CMK (cell line): ENCODE data around the gene CEL.
"Not testable (repeated sequence)": the region's sequence is repeated elsewhere in the genome, so short reads cannot be mapped to it uniquely, and the experiment has no call there.

Source experiments
- DNase-seq: peaks from one replicate; pipeline ENCODE4 v3.0.0-alpha.2; 2010; ENCODE audit warnings: low read depth

CEL gene

GRCh38 chr9:133048595-133048994 lies 13.2 kb upstream of the CEL start:
- no peak for DNase-seq

DNA sequence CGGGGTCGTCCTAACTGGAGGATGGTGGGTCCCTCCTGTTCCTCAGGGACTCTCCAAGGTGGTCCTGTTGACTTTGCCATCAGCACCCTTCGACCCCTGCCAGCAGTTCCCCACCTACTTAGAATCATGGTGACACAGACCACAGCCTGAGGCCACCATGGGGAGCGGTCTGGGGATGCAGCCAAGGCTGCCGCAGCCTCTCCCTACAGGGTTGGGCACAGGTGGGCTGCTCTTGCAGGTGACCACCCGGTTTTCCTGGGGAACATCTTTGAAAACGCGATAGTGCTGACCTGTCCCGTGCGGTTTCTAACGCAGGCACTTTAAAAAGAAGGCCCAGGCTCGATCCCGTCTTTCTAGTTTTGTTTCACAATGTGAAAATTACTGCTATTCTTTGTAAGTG lies 12.7 kb upstream of the CEL start:
- DNase-seq, result no peak

- DNase-seq, result no peak
Measured at GRCh38 chr9:133050142-133050541, 11.6 kb upstream of the CEL start.

- no peak for DNase-seq
Measured at GRCh38 chr9:133050781-133051180, 11.0 kb upstream of the CEL start.

GRCh38 chr9:133051281-133051900 lies 10.4 kb upstream of the CEL start:
- DNase-seq, result no peak

DNA sequence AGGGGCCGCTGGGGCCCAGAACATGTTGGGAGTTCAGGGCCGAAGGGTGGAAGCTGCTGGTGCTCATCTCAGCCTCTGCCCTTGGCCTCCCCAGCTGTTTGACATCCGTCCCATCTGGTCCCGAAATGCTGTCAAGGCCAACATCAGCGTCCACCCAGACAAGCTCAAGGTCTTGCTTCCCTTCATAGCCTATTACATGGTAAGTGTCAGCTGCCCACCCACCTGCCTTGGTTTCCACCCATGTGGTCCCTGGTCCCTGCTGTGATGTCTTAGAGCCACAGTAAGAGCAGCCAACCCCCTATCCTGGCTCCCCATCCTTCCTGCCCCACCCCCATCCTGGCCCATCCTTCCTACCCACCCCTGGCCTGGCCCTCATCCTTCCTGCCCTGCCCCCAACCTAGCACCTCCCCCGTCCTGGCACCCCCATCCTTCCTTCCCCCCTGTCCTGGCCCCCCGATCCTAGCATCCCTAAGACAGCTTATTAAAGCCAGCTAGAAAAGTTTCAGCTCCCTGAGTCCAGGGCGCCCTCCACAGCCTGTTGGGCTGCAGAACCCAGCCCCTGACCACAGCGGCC lies 9.7 kb upstream of the CEL start:
- DNase-seq, result no peak

DNA sequence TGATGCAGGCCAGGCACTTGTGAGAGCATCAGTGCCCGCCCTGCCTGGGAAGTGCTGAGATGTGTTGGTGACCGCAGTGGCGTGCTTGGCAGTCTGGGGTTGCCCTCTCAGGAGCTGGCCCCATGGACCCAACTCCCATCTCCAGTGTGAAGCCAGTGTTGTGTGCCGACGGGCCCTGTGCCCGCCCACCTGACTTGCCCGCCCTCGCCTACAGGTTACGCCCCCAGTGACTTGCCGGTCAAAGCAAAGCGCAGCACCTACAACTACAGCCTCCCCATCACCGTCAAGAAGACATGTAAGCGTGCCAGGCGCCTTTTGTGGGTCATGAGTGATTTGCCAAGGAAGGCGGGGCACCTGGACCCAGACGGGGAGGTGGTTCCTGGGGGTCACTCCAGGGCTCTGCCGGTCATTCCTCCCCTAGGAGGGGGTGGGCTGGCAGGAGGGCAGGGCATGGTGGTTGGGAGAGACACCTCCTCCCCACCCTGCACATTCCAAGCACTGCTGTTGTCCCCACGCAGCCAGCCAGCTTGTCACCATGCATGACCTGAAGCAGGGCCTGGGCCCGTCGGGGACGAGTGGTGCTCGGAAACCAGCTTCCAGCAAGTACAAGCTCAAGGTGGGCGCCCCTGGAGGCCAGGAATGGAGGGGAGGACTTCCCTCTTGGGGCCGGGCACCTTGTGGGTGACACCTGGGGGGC lies 7.4 kb upstream of the CEL start:
- DNase-seq, result no peak

DNA sequence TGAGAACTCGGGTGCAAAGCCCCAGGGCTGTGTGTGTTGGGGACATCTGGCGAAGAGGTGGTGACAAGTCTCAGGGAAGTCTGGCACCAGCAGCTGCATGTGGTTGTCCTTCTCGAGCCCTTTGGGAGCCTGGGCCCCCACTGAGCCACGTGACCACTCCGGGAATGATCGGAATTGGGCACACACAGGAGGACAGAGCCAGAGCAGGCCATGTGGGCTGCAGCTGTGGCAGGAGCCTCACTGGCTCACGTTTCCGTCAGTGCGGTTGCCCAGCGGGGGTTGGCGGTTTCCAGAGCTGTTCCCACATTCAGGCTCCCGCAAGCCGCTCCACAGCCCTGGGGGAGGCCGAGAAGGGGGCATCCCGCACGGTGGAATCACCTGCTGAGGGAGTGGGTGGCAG lies 6.8 kb upstream of the CEL start:
- DNase-seq, result no peak

DNA sequence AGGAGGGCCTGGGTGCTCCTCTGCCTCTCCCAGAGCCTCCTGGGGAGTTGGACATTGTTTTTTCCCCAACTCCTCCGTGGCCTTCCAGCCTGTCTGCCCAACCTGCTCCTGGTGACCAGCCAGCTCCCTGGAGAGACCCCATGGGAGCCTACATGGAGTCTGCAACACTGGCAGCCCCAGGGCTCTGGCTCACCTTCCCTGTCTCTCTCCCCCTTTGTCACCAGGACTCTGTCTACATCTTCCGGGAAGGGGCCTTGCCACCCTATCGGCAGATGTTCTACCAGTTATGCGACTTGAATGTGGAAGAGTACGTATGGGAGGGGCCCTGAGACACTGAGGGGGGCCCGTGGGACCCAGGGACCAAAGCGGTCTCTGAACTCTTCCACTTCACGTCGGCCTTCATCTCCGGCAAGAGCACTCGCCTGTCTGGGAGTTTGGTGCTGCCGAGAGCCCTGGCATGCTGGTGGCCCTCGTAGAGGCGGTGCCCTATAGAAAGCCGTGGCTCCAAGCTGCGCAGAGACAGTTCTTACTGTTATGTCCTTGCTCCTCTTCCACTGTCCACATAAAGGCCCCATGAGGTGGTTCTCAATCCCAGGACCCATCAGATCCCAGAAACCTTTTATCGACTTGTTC lies 5.9 kb upstream of the CEL start:
- DNase-seq, result no peak

GRCh38 chr9:133056533-133056932 lies 5.2 kb upstream of the CEL start:
- no peak for DNase-seq

- no peak for DNase-seq
Measured at GRCh38 chr9:133057006-133057405, 4.8 kb upstream of the CEL start.

DNA sequence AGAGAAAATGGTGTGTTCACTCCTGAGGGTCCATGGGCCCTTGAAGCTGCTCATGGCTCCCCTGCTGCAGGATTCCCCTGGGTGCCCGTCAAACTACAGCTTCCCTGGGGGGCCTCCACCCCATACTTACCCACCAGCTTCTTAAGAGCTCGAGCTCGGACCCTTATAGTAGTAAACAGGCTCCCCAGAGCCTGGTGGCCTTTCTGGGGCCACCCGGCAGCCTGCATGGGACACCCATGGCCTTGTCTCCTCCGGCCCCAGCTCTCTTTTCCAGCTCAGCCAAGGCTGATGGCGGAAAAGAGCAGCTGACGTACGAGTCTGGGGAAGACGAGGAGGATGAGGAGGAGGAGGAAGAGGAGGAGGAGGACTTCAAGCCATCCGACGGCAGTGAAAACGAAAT lies 4.2 kb upstream of the CEL start:
- no peak for DNase-seq

GRCh38 chr9:133058071-133058470 lies 3.7 kb upstream of the CEL start:
- DNase-seq, result no peak

DNA sequence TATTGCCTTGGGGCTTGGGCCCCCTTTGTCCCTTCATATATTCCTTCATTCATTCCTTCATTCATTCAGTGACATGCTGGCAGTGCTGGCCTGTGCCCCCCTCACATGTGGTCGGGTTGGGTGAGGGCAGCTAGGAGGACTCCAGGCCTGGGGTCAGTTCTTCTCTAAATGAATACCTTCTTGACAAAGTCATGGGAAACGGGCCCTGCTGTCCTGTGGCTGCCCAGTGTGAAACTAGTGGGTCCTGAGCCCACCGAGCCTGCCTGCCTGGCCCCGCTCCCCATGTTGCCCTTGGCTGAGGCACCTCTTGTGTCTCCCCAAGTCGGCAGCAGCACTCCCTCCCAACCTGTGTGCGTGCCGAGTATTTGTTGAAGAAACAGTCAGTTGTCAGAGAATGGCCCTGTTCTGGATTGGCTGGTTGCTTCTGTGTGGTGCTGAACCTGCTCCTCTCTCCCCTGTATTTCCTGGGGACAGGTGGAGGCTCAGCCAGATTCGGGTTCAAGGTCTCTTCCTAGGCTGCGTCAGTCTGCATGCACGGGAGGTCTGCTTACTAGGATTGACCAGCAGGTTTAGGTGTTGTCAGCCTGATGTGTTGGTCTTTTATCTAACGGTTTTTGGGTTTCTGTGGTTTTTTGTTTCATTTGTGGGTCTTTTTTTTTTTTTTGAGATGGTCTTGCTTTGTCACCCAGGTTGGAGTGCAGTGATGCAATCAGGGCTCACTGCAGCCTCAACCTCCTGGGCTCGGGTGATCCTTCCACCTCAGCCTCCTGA lies 3.0 kb upstream of the CEL start:
- no peak for DNase-seq

DNA sequence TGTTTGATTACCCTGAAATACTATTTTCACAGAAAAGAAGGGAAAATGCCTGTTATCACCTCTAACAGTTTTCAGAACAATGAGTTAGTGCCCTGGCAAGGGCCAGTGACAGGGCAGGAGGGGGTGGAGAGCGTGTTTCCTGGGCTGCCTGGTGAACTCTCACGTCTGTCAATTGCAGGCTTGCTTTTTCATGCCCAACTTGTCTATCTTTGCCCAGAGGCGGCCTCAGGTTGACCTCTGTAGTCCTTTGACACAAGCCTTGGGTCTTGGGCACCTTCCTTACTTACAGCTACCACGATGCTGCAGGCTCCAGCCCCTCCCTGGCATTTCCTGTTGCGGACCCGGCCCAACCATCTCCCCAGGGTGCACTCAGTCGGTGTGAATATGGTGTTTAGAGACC lies 2.2 kb upstream of the CEL start:
- DNase-seq, result no peak

GRCh38 chr9:133060417-133060841 lies 1.4 kb upstream of the CEL start:
- peak; percentile 25 for DNase-seq

DNA sequence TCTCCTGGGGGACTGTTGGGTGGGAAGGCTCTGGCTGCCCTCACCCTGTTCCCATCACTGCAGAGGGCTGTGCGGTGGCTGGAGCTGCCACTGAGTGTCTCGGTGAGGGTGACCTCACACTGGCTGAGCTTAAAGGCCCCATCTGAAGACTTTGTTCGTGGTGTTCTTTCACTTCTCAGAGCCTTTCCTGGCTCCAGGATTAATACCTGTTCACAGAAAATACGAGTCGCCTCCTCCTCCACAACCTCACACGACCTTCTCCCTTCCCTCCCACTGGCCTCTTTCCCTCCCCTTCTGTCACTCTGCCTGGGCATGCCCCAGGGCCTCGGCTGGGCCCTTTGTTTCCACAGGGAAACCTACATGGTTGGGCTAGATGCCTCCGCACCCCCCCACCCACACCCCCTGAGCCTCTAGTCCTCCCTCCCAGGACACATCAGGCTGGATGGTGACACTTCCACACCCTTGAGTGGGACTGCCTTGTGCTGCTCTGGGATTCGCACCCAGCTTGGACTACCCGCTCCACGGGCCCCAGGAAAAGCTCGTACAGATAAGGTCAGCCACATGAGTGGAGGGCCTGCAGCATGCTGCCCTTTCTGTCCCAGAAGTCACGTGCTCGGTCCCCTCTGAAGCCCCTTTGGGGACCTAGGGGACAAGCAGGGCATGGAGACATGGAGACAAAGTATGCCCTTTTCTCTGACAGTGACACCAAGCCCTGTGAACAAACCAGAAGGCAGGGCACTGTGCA lies 590 bp upstream of the CEL start:
- DNase-seq, result not testable (repeated sequence)

DNA sequence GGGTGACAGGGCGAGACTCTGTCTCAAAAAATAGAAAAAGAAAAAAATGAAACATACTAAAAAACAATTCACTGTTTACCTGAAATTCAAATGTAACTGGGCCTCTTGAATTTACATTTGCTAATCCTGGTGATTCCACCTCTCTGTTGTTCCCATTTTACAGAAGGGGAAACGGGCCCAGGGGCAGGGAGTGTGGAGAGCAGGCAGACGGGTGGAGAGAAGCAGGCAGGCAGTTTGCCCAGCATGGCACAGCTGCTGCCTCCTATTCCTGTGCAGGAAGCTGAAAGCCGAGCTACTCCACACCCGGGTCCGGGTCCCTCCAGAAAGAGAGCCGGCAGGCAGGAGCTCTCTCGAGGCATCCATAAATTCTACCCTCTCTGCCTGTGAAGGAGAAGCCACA lies 788 bp downstream of the CEL start:
- not testable (repeated sequence) for DNase-seq

- no peak for DNase-seq
Measured at GRCh38 chr9:133063159-133063499, 1.3 kb downstream of the CEL start.

DNA sequence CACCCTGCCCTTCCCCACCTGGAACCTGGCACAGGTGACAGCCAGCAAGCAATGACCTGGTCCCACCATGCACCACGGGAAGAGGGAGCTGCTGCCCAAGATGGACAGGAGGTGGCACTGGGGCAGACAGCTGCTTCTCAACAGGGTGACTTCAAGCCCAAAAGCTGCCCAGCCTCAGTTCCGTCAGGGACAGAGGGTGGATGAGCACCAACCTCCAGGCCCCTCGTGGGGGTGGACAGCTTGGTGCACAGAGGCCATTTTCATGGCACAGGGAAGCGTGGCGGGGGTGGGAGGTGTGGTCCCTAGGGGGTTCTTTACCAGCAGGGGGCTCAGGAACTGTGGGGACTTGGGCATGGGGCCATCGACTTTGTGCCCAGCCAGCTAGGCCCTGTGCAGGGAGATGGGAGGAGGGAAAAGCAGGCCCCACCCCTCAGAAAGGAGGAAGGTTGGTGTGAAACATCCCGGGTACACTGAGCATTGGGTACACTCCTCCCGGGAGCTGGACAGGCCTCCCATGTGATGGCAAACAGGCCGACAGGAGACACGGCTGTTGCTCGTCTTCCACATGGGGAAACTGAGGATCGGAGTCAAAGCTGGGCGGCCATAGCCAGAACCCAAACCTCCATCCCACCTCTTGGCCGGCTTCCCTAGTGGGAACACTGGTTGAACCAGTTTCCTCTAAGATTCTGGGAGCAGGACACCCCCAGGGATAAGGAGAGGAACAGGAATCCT lies 1.9 kb downstream of the CEL start:
- DNase-seq, result no peak
